A204.1 (cell line): ENCODE measurements around the gene CDX1.

Experiments used
- FAIRE-seq: peaks from 2 replicates; lab custom pipeline; 2012; peaks lifted over from hg19 to GRCh38; lab: Jason Lieb, UNC

Gene CDX1

DNA sequence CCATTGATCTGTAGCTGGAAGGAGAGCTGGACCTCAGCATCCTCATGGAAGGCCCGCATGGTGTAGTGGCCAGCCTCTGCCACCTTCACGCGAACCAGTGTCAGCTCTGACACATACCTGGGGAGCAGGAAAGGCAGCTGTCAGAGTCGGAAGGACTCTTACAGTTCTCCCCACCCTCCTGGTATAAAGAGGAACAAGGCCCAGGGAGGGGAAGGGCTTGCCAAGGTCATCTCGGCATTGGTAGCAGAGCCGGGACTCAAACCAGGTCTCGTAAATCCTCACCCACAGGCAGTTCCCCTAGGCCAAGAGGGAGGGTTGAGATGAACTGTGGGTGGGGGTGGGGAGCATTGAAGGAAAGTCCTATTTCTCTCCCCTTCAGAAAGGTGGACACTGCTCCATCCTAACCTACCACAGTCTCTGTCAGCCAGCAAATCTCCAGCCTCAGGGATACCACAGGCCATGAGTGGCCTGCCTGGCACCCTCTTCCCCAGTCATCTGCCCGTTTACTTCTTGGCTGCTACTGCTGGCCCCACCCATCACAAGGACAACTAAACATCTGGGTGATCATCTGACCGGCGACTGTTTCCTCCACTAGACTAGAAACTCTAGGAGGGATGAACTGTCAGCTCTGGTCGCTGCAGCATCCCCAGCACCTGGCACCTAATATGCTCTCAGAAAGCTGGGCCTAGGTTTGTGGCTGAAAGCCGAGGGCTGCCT, 34.4 kb upstream of the CDX1 start:
- no peak for FAIRE-seq

DNA sequence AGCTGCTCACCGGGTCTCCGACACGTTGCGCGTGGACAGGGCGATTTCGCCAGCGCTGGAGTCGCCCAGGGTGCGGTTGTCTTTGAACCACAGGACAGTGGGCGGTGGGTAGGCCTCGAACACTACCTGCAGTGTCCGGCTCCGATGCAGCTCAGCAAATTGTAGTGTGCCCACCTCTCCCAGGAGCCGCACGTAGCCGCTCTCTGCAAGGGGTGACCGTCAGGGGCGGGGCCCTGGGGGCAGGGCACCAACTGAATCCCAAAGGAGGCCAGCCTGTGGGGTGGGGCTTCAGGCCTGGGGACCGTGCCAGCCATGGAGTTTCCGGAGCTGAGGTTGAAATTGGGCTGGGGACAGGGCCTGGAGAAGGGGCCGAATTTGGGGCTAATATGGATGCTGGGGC, 33.8 kb upstream of the CDX1 start:
- no peak for FAIRE-seq

DNA sequence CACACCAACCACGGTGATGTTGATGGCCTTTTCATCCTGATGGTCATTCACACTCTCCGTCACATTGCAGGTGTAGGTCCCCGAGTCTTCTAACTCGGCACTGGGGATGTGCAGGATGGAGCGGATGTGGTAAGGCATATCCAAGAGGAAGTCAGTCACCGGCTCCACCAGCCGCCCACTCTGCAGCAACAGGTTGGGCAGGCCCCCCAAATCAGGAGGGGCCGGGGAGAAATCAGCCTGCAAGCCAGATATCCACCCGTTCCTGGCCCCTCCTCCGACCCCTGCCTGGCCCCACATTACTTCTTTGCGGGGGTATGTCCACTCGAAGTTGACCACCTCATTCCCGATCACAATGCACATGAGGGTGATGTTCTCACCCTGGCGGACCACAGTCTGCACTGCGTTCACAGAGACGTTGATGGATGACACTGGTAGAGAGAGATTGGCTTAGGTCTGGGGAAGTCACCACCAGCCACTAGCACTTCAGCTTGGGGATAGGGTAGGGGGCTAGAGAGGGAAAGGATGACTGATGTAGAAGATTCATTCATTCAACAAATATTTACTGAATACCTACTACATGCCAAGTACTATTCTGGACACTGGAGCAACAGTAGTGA, 32.9 kb upstream of the CDX1 start:
- no peak for FAIRE-seq

DNA sequence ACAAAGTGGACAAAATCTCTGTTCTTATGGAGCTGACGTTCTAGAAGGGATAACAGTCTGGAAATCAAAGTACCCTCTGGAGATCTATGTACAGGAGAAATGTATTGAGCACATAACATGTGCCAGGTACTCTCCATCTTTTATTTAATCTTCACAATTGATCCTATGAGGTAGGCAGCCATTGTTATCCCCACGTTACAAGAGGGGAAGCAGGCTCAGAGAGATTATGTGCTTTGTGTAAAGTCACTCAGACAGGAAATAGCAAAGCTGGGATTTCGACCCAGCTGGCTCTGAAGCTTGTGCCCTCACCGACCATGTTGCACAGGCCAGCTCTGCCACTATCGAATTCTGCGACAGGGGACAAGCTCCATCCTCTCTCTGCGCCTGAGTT, 32.4 kb upstream of the CDX1 start:
- FAIRE-seq, result no peak

DNA sequence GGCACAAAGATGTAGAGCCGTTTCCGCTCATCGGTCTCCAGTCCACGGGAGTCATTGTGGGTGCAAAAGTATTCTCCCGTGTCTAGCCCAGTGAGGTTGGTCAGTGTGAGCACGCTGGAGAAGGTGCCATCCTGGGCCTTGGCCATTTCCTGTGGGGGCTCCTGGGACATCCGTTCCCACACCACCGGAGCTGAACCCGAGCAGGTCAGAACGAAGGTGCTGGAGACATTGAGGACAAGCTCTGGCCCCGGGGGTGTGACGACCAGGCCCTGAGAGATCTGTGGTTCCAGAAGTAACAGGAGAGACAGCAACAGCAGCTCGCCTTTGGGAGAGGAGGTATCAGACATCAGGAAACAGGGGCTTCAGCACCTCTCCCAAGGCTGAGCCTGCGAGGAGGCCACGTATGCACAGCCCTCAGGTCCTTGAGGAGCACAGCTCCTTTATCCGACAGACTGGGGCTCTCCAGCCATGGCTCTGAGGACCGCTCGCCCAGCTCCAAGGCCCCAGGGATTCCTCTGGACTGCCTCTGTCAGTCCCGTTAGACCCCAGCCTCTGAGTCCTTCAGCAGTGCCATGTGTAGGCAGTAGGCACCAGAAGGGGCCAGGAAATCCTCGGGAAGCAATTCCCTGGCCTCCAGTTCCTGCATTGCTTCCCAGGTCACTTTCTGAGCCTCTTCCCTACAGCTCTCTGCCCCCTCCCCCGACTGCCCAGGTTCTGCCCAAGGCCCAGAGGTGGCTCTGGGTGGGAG, 30.8 kb upstream of the CDX1 start:
- FAIRE-seq, result no peak

DNA sequence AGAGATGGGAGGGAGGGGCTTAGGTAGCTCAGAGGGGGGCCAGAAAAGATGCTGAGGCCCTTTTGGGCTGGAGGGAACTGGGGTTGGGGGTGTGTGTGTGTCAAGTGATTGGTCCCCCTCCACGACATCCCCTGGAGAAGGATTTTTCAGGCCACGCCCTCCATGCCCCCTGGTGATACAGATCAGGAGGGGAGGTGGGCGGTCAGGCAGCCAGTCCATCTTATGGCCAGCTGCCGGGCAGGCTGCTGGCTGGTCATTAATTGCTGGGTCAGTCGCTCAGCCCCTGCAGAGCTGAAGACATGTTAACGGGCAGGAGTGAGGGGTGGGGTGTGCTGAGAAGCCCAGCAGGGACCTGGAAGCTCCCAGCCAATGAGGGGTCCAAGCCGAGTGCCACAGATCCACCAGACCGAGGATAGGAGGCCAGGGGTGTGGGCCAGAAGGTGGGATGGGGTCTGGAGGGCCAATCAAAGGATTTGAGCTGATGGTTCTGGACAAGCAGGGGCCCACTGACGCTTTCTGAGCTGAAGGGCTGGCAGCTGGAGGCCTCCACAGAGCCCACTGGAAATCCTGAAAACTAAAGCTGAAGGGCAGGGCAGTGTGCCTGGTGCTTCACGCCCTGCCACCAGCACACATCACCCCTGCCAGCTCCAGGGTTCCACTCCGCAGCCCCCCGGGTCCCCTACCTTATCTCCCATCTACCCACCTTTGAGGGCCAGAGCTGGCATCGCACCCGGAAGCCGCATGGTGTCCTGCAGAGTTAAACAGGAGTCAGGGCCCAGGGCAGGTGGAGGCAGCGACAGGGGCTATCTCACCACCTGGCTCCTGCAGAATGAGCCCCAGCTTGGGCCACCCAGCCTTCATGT, 30.0 kb upstream of the CDX1 start:
- FAIRE-seq, result no peak

- no peak for FAIRE-seq
Observed at GRCh38 chr5:150137168-150137957, 29.2 kb upstream of the CDX1 start.

- FAIRE-seq, result no peak
Observed at GRCh38 chr5:150137997-150138396, 28.6 kb upstream of the CDX1 start.

- FAIRE-seq, result no peak
Observed at GRCh38 chr5:150138551-150139265, 27.9 kb upstream of the CDX1 start.

GRCh38 chr5:150139334-150139733, 27.2 kb upstream of the CDX1 start:
- no peak for FAIRE-seq

DNA sequence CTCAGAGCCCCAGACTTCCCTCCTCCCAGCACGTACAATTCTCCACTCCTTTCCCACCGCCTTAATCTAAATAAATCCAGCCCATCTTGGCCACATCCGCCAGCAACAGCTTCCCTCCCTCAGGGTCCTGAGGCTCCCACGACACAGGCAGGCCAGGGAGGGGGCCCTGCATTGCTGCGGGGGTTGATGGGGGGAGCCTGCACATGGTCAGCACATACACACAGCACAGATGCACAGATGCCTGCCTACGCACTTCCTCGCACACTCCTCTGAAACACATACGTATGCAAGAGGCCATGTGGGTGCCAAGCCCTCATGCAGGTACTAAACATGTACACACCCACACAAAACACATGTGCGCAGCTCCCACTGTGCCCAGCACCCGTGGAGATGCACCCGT, 25.7 kb upstream of the CDX1 start:
- FAIRE-seq, result no peak

GRCh38 chr5:150141544-150142184, 24.9 kb upstream of the CDX1 start:
- FAIRE-seq, result no peak

DNA sequence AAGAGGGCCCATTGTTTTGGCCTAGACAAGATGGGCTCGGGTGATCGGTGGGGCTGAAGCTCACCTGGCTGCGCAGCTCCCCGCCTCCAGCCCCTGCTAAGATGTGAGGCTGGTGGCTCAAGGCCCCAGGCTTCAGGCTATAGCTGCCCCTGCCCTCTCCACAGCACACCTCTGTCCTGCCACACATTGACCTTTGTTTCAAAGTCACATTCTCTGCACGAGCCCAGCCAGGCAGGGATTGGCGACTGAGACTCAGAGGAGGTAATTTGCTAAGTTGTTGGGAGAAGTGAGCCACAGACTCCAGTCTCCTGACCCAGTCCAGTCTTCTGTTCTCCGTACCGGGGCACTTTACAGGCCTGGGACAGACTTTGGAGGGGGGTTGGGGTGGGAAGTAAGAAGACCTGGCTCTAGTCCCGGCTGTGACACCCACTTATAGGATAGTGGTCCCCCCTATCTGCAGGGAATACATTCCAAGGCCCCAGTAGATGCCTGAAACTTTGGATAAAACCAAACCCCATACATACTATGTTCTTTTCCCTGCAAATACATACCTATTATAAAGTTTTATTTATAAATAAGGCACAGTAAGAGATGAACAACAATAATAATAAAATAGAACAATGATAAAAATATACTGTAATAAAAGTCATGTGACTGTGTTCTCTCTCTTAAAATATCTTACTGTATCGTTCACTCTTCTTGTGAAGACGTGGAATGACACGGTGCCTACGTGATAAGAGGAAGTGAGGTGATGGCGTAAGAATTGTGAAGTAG, 24.2 kb upstream of the CDX1 start:
- no peak for FAIRE-seq

- no peak for FAIRE-seq
Observed at GRCh38 chr5:150142959-150143349, 23.6 kb upstream of the CDX1 start.

DNA sequence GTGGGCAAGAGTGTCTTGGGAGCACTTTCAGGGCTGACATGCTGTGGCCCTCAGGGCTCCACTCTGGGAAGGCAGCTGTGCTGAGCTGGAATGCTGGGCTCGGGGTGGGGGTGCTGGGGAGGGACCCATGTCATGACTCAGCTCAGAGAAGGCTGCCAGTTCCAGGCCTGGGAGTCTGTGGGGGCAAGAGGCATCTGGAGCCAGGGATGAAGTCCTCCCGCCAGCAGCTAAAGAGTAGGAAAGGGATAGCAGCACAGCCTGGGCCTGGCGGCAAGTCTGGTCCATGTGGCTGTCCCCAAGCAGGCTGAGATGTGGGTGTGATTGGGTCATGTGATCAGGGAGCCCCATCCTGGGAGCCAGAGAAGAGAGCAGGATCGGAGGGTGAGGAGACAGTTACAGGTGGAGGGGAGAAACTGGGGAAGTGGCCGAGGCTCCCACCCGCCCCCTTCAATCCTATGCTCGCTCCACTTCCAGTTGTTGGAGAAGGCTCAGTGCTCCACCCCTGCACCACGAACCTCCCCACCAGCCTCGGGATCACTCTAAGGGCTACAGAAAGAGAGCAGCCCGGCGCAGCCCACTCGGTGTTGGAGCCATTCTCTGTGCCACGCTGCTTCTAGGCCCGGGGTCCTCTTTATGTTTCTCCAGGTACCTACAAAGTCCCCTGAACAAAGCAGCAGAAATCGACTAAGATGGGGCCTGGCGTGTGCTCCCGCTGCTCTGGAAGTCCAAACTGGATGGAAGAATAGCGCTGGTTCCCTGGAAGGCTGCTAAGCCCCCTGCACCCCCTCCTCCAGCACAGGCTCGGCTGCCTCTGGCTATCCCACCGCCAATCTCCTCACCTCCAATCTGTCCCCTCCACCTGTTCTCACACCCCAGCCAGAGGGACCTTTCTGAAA, 23.0 kb upstream of the CDX1 start:
- no peak for FAIRE-seq

GRCh38 chr5:150144246-150144801, 22.3 kb upstream of the CDX1 start:
- no peak for FAIRE-seq

- FAIRE-seq, result no peak
Observed at GRCh38 chr5:150144879-150145278, 21.7 kb upstream of the CDX1 start.

DNA sequence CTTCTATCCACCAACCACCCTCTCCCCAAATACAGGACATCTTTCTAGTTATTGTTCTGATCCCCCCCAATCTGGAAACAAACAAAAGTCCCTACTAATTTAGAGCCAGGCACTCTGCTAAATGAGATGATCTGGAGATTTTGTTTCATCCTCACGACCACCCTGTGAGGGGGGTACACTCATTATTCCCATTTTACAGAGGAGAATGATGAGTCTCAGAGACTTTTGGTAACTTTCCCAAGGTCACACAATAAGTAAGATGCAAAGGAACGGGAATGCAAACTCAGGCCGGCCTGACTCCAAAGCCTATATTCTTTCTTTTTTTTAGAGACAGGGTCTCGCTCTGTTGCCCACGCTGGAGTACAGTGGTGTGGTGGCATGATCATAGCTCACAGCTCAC, 20.3 kb upstream of the CDX1 start:
- no peak for FAIRE-seq
